Measurements from ENCODE around the gene BUB1B. TPM values are rescaled to one million over a fixed set of nuclear protein-coding genes. Genes with fewer than 3 reads are reported as not detected.

The BUB1B gene
- polyA plus RNA-seq, 3 donors, result 0.15 to 0.17 TPM; not detected in 1

GRCh38 chr15:40263024-40263754, 102.3 kb downstream of the BUB1B start:
- WGBS, 3 donors, result 78 to 92% (median 82%) methylated on average over 12 of the region's 12 CpGs
- H3K27ac ChIP-seq (ENCODE audit: low read depth, low read length), result no peak overlapping the region

DNA sequence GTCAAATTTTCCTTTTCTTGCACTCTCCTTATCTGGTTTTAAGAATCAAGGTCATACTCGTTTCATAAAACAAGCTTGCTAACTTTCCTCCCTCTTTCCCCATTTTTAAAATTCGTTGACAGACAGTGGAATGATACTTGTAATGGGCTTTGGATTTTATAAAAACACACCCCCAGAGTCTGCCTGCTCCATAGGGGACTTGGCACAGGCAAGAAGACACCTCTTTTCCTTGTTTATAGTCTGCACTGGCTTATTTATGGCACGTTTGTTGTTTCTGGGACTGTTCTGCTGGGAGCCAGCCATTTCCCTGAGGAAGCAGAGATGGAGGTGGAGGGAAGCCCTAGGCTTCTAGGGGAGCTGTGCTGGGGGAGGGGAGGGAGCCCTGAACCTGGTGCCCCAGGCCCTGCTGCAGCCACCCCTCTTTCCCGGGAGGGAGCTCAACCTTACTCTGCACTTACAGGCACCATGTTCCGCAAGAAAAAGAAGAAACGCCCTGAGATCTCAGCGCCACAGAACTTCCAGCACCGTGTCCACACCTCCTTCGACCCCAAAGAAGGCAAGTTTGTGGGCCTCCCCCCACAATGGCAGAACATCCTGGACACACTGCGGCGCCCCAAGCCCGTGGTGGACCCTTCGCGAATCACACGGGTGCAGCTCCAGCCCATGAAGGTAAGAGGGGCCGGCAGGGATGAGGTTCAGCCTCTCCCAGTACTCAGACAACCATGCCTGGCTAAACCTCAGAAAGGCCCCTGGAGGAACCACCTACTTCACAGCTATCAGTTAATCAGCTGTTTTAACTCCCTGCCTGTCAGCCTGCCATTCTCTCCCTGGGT, 103.7 kb downstream of the BUB1B start:
- 81 to 85% (median 82%) methylated on average over 15 to 16 of the region's 16 CpGs for WGBS, 3 donors
- H3K27ac ChIP-seq (ENCODE audit: low read depth, low read length), result no peak overlapping the region

- 84 to 90% (median 87%) methylated on average over 9 to 10 of the region's 10 CpGs for WGBS, 3 donors
- H3K27ac ChIP-seq (ENCODE audit: low read depth, low read length), result no peak overlapping the region
Measured at GRCh38 chr15:40265355-40265754, 104.5 kb downstream of the BUB1B start.

DNA sequence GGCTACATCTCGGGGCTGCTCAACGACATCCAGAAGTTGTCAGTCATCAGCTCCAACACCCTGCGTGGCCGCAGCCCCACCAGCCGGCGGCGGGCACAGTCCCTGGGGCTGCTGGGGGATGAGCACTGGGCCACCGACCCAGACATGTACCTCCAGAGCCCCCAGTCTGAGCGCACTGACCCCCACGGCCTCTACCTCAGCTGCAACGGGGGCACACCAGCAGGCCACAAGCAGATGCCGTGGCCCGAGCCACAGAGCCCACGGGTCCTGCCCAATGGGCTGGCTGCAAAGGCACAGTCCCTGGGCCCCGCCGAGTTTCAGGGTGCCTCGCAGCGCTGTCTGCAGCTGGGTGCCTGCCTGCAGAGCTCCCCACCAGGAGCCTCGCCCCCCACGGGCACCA, 105.0 kb downstream of the BUB1B start:
- WGBS, 3 donors, result 94 to 97% (median 95%) methylated on average over 19 to 20 of the region's 20 CpGs
- H3K27ac ChIP-seq (ENCODE audit: low read depth, low read length), result no peak overlapping the region

DNA sequence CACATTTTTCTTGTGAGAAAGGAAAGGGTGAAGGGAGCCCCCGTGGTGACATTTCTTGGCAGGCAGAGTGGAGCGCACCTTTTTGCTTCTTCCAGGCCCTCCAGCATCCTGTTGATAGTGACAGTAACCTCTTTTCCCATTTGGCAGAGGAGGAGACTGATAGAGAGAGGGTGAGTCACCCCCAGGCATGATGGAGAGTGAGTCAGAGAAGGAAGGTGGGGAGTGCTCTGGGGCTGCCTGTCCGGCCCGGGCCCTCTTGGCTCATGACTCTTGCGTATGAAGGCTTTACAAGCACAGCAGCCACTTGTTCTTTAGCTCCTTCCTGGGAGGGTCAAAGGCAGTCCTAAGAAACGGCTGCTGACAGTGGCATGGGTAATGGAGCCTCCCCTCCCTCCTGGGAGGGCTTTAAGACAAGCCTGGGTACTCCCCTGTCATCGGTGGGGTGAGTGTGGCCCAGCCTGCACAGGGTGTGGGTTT, 106.0 kb downstream of the BUB1B start:
- H3K27ac ChIP-seq (ENCODE audit: low read depth, low read length), result no peak overlapping the region
- WGBS, 3 donors, result 44 to 66% (median 48%) methylated on average over 7 of the region's 7 CpGs

- 82 to 87% (median 86%) methylated on average over 4 of the region's 4 CpGs for WGBS, 3 donors
- H3K27ac ChIP-seq (ENCODE audit: low read depth, low read length), result no peak overlapping the region
Measured at GRCh38 chr15:40267670-40268069, 106.8 kb downstream of the BUB1B start.

DNA sequence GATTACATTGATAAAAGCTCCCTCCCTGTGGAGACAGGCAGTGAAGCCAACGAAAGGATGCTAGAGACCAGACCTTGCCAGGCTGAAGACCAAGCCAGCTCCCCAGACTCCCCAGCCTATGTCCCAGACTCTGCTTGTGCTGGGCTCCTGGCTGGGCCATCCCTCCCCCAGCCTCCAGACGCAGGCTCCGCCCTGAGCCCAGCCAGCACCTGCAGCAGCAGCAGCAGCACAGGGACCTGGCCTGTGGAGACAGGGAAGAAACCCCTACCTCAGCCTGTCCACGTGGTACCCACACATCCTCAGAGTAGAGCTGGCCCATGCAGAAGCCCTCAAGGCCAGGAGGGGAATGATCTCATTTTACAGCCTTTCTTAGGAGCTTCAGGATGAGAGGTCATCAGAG, 108.7 kb downstream of the BUB1B start:
- 75 to 78% (median 76%) methylated on average over 4 of the region's 4 CpGs for WGBS, 3 donors
- no peak overlapping the region for H3K27ac ChIP-seq (ENCODE audit: low read depth, low read length)

DNA sequence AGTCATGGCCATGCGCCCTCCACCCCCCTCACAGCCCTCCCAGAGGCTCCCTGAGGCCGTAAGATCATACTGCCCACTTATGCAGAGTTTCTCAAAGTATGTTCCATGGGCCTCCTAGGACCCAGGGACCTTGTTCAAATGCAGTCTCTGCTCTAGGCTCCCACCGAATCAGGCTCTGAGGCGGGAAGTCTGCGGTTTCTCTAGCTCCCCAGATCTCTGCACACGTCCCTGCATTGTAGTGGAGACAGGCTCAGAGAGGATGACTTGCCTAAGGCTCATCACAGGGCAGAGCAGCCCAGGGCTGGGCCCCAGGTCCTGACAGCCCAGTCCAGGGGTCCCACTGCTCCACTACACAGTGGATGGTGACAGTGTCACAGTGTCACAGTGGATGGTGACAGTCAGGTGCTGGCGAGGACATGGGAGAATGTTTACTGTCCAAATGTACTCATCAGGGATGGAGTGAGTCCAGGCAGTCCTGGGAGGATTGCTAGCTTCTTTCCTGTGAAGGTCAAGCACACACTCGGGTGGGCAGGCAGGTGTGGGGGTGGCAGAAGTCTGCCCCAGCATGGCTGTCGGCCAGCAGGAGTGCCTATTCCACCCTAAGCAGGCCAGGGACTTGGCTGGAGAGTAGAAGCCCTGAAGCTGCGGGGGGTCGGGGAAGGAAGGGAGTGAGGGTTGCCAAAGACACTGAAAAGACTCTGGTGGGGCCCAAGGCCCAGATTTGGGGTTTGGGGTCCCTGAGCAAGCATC, 109.6 kb downstream of the BUB1B start:
- WGBS, 3 donors, result 79 to 84% (median 80%) methylated on average over 11 of the region's 11 CpGs
- no peak overlapping the region for H3K27ac ChIP-seq (ENCODE audit: low read depth, low read length)

Other genes with a start within 250 kb of the BUB1B start
- 1 to 10 TPM in 2 of 3 donors, under 1 TPM in 1; 0.68 to 4.6 (median 2.7) TPM for gene GPR176, start 240.8 kb upstream of the BUB1B start, polyA plus RNA-seq
- gene EIF2AK4, start 227.0 kb upstream of the BUB1B start, polyA plus RNA-seq, result 10 to 100 TPM; 11.1 to 43.6 (median 22.5) TPM
- 100 to 1,000 TPM; 133 to 547 (median 274) TPM for gene SRP14, start 121.9 kb upstream of the BUB1B start, polyA plus RNA-seq
- 1 to 10 TPM; 1.9 to 7.3 (median 3.5) TPM for gene BMF, start 52.2 kb upstream of the BUB1B start, polyA plus RNA-seq
- gene PAK6, start 78.0 kb downstream of the BUB1B start, polyA plus RNA-seq, result 1 to 10 TPM in 1 of 3 donors, under 1 TPM in 2; 0.11 to 5.2 (median 0.43) TPM
- not detected for gene ANKRD63, start 122.0 kb downstream of the BUB1B start, polyA plus RNA-seq
- gene PLCB2, start 146.9 kb downstream of the BUB1B start, polyA plus RNA-seq, result 10 to 100 TPM in 2 of 3 donors, 1 to 10 TPM in 1; 3.3 to 15.1 (median 12.7) TPM
- gene INAFM2, start 162.6 kb downstream of the BUB1B start, polyA plus RNA-seq, result 1 to 10 TPM; 3.7 to 9.1 (median 7.4) TPM
- 10 to 100 TPM in 1 of 3 donors, 1 to 10 TPM in 2; 2.8 to 14.6 (median 4.3) TPM for gene CCDC9B, start 179.9 kb downstream of the BUB1B start, polyA plus RNA-seq
- gene PHGR1, start 190.0 kb downstream of the BUB1B start, polyA plus RNA-seq, result 10 to 100 TPM in 1 of 3 donors, 1 to 10 TPM in 2; 2.2 to 37.3 (median 8.8) TPM
- gene DISP2, start 197.2 kb downstream of the BUB1B start, polyA plus RNA-seq, result under 1 TPM; 0.24 to 0.62 (median 0.56) TPM
- 1 to 10 TPM; 3.2 to 6.6 (median 6.6) TPM for gene KNSTRN, start 221.7 kb downstream of the BUB1B start, polyA plus RNA-seq
- gene IVD, start 244.7 kb downstream of the BUB1B start, polyA plus RNA-seq, result 10 to 100 TPM; 19.1 to 49.6 (median 43.8) TPM

Measured in adipose tissue (tissue), 3 donors.